ENCODE data around the gene TCHH. TPM values are rescaled to one million over a fixed set of nuclear protein-coding genes. Genes with fewer than 3 reads are reported as not detected.
"Not testable (repeated sequence)": the region's sequence is repeated elsewhere in the genome, so short reads cannot be mapped to it uniquely, and the experiment has no call there.

The TCHH gene
- total RNA-seq, 1 donor from 2014 or later: not detected

DNA sequence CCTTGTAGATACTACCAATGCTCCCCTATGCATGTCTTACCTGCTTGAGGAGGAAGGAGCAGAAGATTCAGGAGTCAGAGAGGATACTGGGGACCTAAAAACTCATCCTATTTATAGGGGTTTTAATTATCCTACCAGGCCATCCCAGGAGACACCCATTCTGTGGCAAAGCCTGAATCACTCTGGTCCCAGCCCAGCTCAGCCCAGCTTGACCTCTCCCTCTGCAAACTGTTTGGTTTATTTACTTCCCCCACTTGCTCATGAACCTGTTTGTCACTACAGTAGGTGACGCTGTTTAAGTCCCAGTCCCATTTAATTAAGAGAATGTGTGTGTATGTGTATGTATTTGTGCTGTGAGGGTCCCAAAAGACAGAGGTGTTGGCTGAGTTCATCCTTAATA, 43.9 kb upstream of the TCHH start, which contains the start of gene RPTN:
TSS of gene RPTN (minus strand) at position 85 of the 400 bp plus-strand sequence. CDS start 1,339 bp downstream, outside the sequence.
- no peaks in the 10 kb centered on the region for H3K27me3 ChIP-seq
- intact Hi-C loops (cut with DNase I): no loop called here
- no peaks in the 10 kb centered on the region for H3K9me3 ChIP-seq
- H3K27ac ChIP-seq: no peak within 1 kb of the TSS
- no peak within 1 kb of the TSS for H3K4me3 ChIP-seq
- DNase-seq (ENCODE audit: low spot score in 2 of 2): no peak
- TF ChIP-seq, protein P1, sequence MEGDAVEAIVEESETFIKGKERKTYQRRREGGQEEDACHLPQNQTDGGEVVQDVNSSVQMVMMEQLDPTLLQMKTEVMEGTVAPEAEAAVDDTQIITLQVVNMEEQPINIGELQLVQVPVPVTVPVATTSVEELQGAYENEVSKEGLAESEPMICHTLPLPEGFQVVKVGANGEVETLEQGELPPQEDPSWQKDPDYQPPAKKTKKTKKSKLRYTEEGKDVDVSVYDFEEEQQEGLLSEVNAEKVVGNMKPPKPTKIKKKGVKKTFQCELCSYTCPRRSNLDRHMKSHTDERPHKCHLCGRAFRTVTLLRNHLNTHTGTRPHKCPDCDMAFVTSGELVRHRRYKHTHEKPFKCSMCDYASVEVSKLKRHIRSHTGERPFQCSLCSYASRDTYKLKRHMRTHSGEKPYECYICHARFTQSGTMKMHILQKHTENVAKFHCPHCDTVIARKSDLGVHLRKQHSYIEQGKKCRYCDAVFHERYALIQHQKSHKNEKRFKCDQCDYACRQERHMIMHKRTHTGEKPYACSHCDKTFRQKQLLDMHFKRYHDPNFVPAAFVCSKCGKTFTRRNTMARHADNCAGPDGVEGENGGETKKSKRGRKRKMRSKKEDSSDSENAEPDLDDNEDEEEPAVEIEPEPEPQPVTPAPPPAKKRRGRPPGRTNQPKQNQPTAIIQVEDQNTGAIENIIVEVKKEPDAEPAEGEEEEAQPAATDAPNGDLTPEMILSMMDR (IDR thresholded peaks at IDR 0.05): no peak
- H3K36me3 ChIP-seq: no peaks in the 10 kb centered on the region
- H3K4me1 ChIP-seq: no peaks in the 10 kb centered on the region

DNA sequence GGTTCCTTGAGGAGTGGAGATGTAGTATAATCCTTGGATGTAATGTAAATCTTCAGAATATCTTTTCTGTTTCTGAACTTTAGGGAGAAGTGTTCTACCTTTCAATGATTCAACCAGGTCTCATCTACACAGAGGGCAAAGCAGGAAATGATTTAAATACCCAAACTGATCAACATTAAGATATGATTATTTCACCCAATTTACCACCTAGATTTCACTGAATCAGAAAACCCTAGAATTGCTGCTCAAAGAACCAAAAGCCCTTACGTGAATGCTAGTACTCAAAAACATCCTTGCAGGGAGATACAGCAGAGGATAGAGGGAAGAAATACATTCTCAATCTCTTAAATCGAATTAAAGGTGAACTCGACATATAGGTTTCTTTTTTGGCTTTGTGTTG, 38.8 kb upstream of the TCHH start:
- Histone ChIP-seq H3K9me3 (no peaks in the 10 kb centered on the region), H3K27me3 (no peaks in the 10 kb centered on the region), H3K36me3 (no peaks in the 10 kb centered on the region), H3K27ac (no peak overlapping the region), H3K4me1 (no peaks in the 10 kb centered on the region), H3K4me3 (no peak overlapping the region)
- TF ChIP-seq, protein P1 (IDR thresholded peaks at IDR 0.05): no peak
- intact Hi-C loops (cut with DNase I): no loop called here
- DNase-seq (ENCODE audit: low spot score in 2 of 2): no peak

DNA sequence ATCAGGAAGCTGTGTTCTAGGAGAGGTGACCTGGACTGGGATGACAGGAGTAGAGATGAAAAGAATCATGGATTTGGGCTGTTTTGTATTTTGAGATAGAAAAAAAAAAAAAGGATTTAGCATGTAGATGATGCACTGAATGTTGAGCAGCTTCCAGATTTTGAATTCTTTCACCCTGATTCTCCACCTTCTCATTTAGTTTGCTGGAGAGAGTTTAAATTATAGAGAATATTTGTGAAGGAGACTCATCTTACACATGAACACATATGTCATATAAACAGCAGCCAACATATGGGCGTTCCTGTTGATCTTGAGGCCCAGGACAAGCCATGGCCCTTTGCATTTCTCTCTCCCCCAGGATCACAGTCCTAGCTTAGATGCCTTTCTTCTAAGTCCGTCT, 36.4 kb upstream of the TCHH start:
- intact Hi-C loops (cut with DNase I): no loop called here

DNA sequence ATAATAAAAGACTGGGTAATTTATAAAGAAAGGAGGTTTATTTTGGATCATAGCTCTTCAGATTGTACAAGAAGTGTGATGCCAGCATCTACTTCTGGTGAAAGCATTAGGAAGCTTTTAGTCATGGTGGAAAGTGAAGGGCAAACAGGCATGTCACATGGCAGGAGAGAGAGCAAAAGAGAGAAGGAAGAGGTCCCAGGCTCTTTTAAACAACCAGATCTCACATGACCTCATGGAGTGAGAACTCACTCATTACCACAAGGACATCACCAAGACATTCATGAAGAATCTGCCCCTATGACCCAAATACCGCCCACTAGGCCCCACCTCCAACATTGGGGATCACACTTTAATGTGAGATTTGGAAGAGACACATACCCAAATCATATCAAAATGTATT, 33.7 kb upstream of the TCHH start:
- no peak for DNase-seq (ENCODE audit: low spot score in 2 of 2)

More for the DNA sequence above, 36.4 kb upstream of the TCHH start:
- Histone ChIP-seq H3K4me1 (no peaks in the 10 kb centered on the region), H3K36me3 (no peaks in the 10 kb centered on the region), H3K4me3 (no peak overlapping the region), H3K9me3 (peaks cover 10% of the 10 kb centered on the region in 2 donors), H3K27ac (no peak overlapping the region), H3K27me3 (no peaks in the 10 kb centered on the region)
- TF ChIP-seq, protein P1 (IDR thresholded peaks at IDR 0.05): no peak
- no peak for DNase-seq (ENCODE audit: low spot score in 2 of 2)

DNA sequence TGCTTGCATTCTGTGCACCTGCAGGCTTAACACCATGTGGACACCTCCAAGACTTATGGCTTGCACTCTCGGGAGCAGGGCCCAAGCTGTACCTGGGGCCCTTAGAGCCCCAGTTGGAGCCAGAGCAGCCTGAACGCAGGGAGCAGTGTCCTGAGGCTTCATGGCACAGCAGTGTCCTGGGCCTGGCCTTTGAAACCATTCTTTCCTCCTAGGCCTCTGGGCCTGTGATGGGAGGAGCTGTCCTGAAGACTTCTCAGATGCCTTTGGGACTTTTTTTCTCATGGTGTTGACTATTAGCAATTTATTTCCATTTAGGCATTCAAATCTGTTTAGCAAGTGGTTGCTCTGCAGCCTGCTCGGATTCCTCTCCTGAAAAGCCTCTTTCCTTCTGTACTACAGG, 32.8 kb upstream of the TCHH start:
- H3K27ac ChIP-seq: no peak overlapping the region
- DNase-seq (ENCODE audit: low spot score in 2 of 2): no peak
- intact Hi-C loops (cut with DNase I): no loop called here
- TF ChIP-seq, protein P1 (IDR thresholded peaks at IDR 0.05): no peak
- no peak overlapping the region for H3K4me3 ChIP-seq
- H3K9me3 ChIP-seq: peaks cover 10% of the 10 kb centered on the region in 2 donors
- H3K4me1 ChIP-seq: no peaks in the 10 kb centered on the region
- H3K36me3 ChIP-seq: no peaks in the 10 kb centered on the region
- H3K27me3 ChIP-seq: no peaks in the 10 kb centered on the region

More for the DNA sequence above, 33.7 kb upstream of the TCHH start:
- H3K36me3 ChIP-seq: no peaks in the 10 kb centered on the region
- intact Hi-C loops (cut with DNase I): no loop called here
- peaks cover 10% of the 10 kb centered on the region in 2 donors for H3K9me3 ChIP-seq
- no peak overlapping the region for H3K4me3 ChIP-seq
- no peaks in the 10 kb centered on the region for H3K4me1 ChIP-seq
- TF ChIP-seq, protein P1 (IDR thresholded peaks at IDR 0.05): no peak
- no peak overlapping the region for H3K27ac ChIP-seq
- no peaks in the 10 kb centered on the region for H3K27me3 ChIP-seq

DNA sequence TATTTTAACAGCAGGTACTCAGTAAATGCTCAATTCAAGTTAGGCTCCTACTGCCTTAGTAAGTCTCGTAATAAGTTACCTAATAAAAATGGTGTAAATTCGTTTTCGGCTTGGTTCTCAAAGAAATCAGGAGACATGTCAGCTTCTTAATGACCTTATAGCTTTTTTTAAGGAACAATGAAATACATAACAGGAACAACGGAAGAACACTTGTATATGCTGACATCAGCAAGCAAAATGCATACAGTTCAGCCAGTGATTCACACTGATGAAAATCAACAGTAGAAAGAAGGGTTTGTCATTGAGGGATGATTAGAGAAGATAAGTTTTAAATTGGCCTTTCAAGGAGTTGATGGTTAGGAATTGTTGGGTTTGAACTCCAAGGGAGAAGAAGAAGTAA, 30.5 kb upstream of the TCHH start:
- intact Hi-C loops (cut with DNase I): no loop called here
- no peak for DNase-seq (ENCODE audit: low spot score in 2 of 2)
- Histone ChIP-seq H3K36me3 (no peaks in the 10 kb centered on the region), H3K9me3 (peaks cover 10% of the 10 kb centered on the region in 2 donors), H3K27ac (no peak overlapping the region), H3K27me3 (no peaks in the 10 kb centered on the region), H3K4me1 (no peaks in the 10 kb centered on the region), H3K4me3 (no peak overlapping the region)
- TF ChIP-seq, protein P1 (IDR thresholded peaks at IDR 0.05): no peak

DNA sequence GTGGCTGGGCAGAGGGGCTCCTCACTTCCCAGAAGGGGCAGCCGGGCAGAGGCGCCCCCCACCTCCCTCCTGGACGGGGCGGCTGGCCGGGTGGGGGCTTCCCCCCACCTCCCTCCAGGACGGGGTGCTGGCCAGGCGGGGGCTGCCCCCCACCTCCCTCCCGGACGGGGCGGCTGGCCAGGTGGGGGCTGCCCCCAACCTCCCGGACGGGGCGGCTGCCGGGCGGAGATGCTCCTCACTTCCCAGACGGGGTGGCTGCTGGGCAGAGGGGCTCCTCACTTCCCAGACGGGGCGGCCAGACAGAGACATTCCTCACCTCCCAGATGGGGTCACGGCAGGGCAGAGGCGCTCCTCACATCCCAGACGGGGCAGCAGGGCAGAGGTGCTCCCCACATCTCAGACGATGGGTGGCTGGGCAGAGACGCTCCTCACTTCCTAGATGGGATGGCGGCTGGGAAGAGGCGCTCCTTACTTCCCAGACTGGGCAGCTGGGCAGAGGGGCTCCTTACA, 29.5 kb upstream of the TCHH start:
- not testable (repeated sequence) for H3K36me3 ChIP-seq; H3K27me3 ChIP-seq; H3K27ac ChIP-seq; H3K4me1 ChIP-seq; H3K4me3 ChIP-seq; DNase-seq (ENCODE audit: low spot score in 2 of 2)
- H3K9me3 ChIP-seq: peaks cover 10% of the 10 kb centered on the region in 2 donors
- intact Hi-C loops (cut with DNase I): loop anchor here (5.0 kb wide), 1 partner anchor 313 kb away; no protein-coding TSS in a partner anchor

Data from ascending aorta (tissue), 2 donors.